ENCODE data around the gene COL4A2. TPM values are rescaled to one million over a fixed set of nuclear protein-coding genes. Genes with fewer than 3 reads are reported as not detected.

The COL4A2 gene
- total RNA-seq, 2 donors from 2014 or later, result 999 to 1,135 TPM

DNA sequence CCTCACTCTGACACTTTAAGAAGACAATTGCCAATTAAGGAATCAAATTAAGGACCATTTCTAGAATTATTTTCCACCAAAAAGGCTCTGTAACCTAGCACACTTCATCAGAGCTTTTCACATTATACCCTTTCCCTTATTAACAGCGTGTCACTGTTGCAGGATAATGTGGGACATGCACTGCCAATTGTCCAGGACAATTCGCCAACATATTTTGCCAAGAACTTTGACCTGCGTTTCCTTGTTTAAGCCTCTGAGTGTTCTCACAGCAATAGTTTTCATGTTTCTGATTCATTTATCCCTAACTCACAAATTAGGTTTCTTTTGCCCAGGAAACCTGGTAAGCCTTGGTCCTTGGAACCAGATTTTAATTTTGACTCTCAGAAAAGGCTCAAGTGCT lies 13.4 kb upstream of the COL4A2 start:
- H3K27me3 ChIP-seq (replicated peaks; ENCODE audit: insufficient read depth), result no peaks in the 10 kb centered on the region
- no peak for DNase-seq (ENCODE audit: low spot score)
- H3K36me3 ChIP-seq, result peaks cover 4% of the 10 kb centered on the region
- TF ChIP-seq, protein P1, sequence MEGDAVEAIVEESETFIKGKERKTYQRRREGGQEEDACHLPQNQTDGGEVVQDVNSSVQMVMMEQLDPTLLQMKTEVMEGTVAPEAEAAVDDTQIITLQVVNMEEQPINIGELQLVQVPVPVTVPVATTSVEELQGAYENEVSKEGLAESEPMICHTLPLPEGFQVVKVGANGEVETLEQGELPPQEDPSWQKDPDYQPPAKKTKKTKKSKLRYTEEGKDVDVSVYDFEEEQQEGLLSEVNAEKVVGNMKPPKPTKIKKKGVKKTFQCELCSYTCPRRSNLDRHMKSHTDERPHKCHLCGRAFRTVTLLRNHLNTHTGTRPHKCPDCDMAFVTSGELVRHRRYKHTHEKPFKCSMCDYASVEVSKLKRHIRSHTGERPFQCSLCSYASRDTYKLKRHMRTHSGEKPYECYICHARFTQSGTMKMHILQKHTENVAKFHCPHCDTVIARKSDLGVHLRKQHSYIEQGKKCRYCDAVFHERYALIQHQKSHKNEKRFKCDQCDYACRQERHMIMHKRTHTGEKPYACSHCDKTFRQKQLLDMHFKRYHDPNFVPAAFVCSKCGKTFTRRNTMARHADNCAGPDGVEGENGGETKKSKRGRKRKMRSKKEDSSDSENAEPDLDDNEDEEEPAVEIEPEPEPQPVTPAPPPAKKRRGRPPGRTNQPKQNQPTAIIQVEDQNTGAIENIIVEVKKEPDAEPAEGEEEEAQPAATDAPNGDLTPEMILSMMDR (IDR thresholded peaks at IDR 0.05), result no peak
- no peak for ATAC-seq (ENCODE audit: insufficient number of reproducible peaks, low FRiP score, low read depth)
- no peak overlapping the region for H3K4me3 ChIP-seq
- no peaks in the 10 kb centered on the region for H3K9me3 ChIP-seq
- H3K4me1 ChIP-seq (ENCODE audit: control insufficient read depth in 1 of 2, low read depth in 2 of 2), result peaks cover 26 to 71% of the 10 kb centered on the region in 2 donors
- H3K27ac ChIP-seq, result peak overlapping the region; percentile 31 to 34

DNA sequence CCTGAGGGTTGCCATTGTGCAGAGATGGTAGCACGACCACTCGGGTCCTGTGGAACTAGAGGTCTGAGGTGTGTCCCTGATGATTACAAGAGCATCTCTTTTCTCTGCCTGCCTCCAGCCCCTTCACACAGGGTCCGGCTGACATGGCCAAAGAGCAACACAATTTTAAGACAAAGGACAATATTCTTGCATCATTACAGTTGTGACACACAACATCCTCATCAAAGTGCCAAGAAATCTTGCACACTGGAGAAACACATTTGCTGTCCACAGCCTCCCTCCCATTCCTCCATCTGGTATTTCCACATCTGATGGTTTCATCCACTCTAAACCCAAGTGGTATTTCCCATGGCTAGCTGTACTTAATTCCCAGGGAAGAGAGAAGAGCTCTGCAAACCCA lies 12.9 kb upstream of the COL4A2 start:
- Histone ChIP-seq H3K9me3 (no peaks in the 10 kb centered on the region), H3K36me3 (peaks cover 4% of the 10 kb centered on the region), H3K4me1 (ENCODE audit: control insufficient read depth in 1 of 2, low read depth in 2 of 2) (peaks cover 31 to 75% of the 10 kb centered on the region in 2 donors), H3K27ac (peak overlapping the region; percentile 31 to 34), H3K27me3 (replicated peaks; ENCODE audit: insufficient read depth) (no peaks in the 10 kb centered on the region), H3K4me3 (no peak overlapping the region)
- ATAC-seq (ENCODE audit: insufficient number of reproducible peaks, low FRiP score, low read depth) (no peak), DNase-seq (ENCODE audit: low spot score) (no peak)
- TF ChIP-seq, protein P1 (IDR thresholded peaks at IDR 0.05), result no peak

DNA sequence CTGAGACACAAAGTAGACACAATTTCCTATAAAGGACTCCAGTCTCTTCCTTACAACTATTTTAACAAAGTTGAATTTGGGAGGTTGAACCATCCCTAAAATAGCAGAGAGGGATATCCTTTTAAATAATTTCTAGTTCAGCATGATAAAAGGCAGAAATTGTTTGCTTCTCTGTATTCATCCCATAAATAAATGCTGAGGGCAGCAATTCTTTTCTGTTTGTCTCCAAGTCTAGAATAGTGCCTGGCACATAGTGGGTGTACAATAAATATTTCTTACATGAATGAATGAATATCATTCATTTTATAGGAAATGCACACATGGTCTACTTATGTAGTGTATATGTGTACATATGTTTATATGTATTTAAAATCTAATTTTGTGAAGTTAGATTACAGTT lies 12.5 kb upstream of the COL4A2 start:
- H3K9me3 ChIP-seq, result no peaks in the 10 kb centered on the region
- TF ChIP-seq, protein P1 (IDR thresholded peaks at IDR 0.05), result no peak
- peaks cover 4% of the 10 kb centered on the region for H3K36me3 ChIP-seq
- H3K27ac ChIP-seq, result peak overlapping the region in 1 of 2 donors; percentile 3
- no peaks in the 10 kb centered on the region for H3K27me3 ChIP-seq (replicated peaks; ENCODE audit: insufficient read depth)
- DNase-seq (ENCODE audit: low spot score) (no peak), ATAC-seq (ENCODE audit: insufficient number of reproducible peaks, low FRiP score, low read depth) (no peak)
- peaks cover 36 to 80% of the 10 kb centered on the region in 2 donors for H3K4me1 ChIP-seq (ENCODE audit: control insufficient read depth in 1 of 2, low read depth in 2 of 2)
- no peak overlapping the region for H3K4me3 ChIP-seq

DNA sequence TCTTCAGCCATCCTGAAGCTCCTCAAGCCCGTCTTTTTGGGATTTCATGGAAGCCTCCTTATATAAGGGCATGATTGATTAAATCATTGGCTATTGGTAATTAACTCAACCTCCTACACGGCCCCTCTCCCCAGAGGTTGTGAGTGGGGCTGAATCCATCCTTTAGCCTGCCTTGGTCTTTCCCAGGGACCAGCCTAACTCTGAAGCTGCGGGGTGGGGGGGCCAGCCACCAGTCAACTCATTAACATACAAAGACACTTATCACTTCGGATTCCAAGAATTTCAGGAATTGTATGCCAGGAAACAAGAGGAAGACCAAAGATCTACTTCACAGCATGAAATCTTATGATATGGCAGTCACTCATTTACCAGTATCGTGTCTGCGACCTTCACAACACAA lies 10.1 kb upstream of the COL4A2 start:
- peak overlapping the region in 1 of 2 donors; percentile 43 for H3K27ac ChIP-seq

DNA sequence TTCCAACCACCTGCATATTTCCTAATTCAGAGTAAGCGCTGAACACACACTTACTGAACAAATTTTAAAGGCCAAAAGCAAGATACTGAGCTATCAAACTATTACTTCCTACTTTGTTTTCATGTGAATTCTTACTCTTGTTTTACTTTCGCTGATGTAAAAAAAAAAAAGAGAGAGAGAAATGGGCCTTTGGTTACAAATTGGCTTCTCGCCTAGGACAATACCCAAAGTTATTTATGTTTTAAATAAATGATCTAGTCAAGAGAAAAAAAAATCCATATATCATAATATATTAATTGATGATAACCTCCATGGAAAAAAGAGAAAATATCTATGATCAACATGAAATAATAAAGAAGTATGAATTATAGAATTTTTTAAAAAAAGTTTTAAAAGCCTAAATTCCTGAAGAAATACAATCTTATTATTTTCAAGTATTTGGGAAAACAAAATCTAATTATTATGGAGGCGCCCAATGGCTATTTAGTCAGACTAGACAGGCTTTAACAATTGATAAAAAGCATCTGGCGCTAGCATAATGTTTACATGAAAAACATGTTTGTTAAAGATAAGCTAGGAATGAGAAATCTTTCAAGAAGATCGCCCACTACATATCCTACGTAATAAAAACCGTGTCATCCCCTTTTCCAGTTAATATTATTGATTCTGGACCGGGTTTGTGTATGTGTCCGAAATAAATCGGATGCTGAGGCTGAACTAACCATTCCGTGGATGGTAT lies 9.1 kb upstream of the COL4A2 start:
- H3K27ac ChIP-seq, result peak overlapping the region; percentile 69 to 73
- no peak for ATAC-seq (ENCODE audit: insufficient number of reproducible peaks, low FRiP score, low read depth)
- peak overlapping the region; percentile 63 for H3K4me3 ChIP-seq
- no peaks in the 10 kb centered on the region for H3K9me3 ChIP-seq
- TF ChIP-seq, protein P1 (IDR thresholded peaks at IDR 0.05), result no peak
- no peaks in the 10 kb centered on the region for H3K27me3 ChIP-seq (replicated peaks; ENCODE audit: insufficient read depth)
- peaks cover 61 to 95% of the 10 kb centered on the region in 2 donors for H3K4me1 ChIP-seq (ENCODE audit: control insufficient read depth in 1 of 2, low read depth in 2 of 2)
- no peaks in the 10 kb centered on the region for H3K36me3 ChIP-seq
- DNase-seq (ENCODE audit: low spot score), result no peak

More for the DNA sequence above, 10.1 kb upstream of the COL4A2 start:
- Histone ChIP-seq H3K36me3 (no peaks in the 10 kb centered on the region), H3K4me1 (ENCODE audit: control insufficient read depth in 1 of 2, low read depth in 2 of 2) (peaks cover 55 to 93% of the 10 kb centered on the region in 2 donors), H3K27me3 (replicated peaks; ENCODE audit: insufficient read depth) (no peaks in the 10 kb centered on the region), H3K4me3 (no peak overlapping the region), H3K9me3 (no peaks in the 10 kb centered on the region)
- ATAC-seq (ENCODE audit: insufficient number of reproducible peaks, low FRiP score, low read depth) (no peak), DNase-seq (ENCODE audit: low spot score) (no peak)
- TF ChIP-seq, protein P1 (IDR thresholded peaks at IDR 0.05), result no peak
